Choroid plexus epithelial cell (primary cell): ENCODE data around the gene UNC13D.
"Not testable (repeated sequence)": the region's sequence is repeated elsewhere in the genome, so short reads cannot be mapped to it uniquely, and the experiment has no call there.

Source experiments
- DNase-seq: peaks from one replicate; pipeline ENCODE4 v3.0.0-alpha.2; 2010; ENCODE audit warnings: low read depth
- H3K4me3 ChIP-seq: 2 replicates; pipeline ENCODE4 v1.5.1; 2011; ENCODE audit warnings: low read depth, mild to moderate bottlenecking, control low read depth, low read length, moderate library complexity
- CTCF ChIP-seq: conservative IDR thresholded peaks from 2 replicates; pipeline ENCODE4 v1.5.1; 2011; ENCODE audit warnings: low read depth, mild to moderate bottlenecking, control low read depth, inconsistent platforms, low read length, moderate library complexity

Gene UNC13D

GRCh38 chr17:75873587-75874322 lies 29.6 kb upstream of the UNC13D start:
- no peak overlapping the region for H3K4me3 ChIP-seq
- no peak for DNase-seq
- no peak for TF ChIP-seq CTCF

- H3K4me3 ChIP-seq = no peak overlapping the region
- TF ChIP-seq CTCF = no peak
- peak; percentile 86 for DNase-seq
These were observed 28.5 kb upstream of the UNC13D start for GRCh38 chr17:75872434-75873351.

GRCh38 chr17:75870228-75870627 lies 26.0 kb upstream of the UNC13D start:
- DNase-seq, H3K4me3 ChIP-seq: not testable (repeated sequence)

GRCh38 chr17:75869282-75870141 lies 25.3 kb upstream of the UNC13D start:
- H3K4me3 ChIP-seq = no peak overlapping the region
- no peak for DNase-seq
- no peak for TF ChIP-seq CTCF

DNA sequence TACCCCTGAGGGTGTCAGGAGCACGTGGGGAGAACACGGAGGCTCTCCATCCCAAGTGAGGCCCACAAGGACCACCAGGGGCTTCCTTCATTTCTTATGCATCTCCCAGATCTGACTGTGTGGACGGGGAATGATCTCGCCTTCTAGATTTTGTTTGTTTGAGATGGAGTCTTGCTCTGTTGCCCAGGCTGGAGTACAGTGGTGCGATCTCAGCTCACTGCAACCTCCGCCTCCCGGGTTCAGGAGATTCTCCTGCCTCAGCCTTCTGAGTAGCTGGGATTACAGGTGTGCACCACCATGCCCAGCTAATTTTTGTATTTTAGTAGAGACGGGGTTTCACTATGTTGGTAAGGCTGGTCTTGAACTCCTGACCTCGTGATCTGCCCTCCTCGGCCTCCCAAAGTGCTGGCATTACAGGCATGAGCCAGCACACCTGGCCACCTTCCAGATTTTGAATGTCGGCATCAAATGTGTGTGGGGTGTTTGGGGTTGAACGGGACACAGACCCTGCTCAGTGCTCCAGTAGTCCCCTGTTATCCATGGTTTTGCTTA lies 24.6 kb upstream of the UNC13D start:
- not testable (repeated sequence) for DNase-seq, H3K4me3 ChIP-seq

DNA sequence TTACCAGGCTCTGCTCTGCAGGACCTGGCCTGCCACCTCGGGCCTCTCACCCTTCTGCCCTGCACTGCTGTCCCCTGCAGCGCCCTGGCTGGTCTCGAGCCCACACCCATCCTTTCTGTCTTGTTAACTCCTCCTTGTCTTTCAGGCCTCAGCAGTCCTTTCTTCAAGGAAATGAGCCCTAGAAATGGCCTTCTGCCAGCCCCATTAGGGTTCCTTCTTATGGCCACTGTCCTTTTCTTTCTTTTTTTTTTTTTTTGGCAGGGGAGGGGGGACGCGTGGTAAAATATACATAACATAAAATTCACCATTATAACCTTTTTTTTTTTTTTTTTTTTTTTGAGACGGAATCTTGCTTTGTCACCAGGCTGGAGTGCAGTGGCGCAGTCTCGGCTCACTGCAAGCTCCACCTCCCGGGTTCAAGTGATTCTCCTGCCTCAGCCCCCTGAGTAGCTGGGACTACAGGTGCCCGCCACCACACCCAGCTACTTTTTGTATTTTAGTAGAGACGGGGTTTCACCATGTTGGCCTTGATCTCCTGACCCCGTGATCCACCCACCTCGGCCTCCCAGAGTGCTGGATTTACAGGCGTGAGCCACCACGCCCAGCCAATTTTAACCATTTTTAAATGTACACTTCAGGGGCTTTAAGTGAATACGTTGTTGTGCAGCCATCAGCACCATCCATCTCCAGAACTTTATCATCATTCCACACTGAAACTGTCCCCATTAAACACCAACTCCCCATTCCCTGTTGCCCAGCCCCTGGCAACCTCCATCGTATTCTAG lies 21.4 kb upstream of the UNC13D start:
- not testable (repeated sequence) for DNase-seq, H3K4me3 ChIP-seq

- not testable (repeated sequence) for H3K4me3 ChIP-seq, DNase-seq
These were observed 20.7 kb upstream of the UNC13D start for GRCh38 chr17:75864887-75865286.

- DNase-seq = peak; percentile 97
- TF ChIP-seq CTCF = no peak
- no peak overlapping the region for H3K4me3 ChIP-seq
These were observed 20.3 kb upstream of the UNC13D start for GRCh38 chr17:75864448-75864871.
